Mesenteric fat pad (tissue), 1 donor: ENCODE measurements around the gene OTUD7B. TPM values are rescaled to one million over a fixed set of nuclear protein-coding genes. Genes with fewer than 3 reads are reported as not detected.

ENCODE experiments used
- DNase-seq: peaks from one replicate; pipeline ENCODE4 v3.0.0-alpha.2; 2020; ENCODE audit warnings: low spot score
- total RNA-seq: library from RNA; stranded (reverse); fragmentation: NEBNext Ultra II Directional; extraction: Animal tissue kit (Norgen Biotek cat#: 25700); gene quantifications from one replicate; pipeline ENCODE4 v1.2.1, GENCODE V29; 2021
- donor health status: DM: yes; HTN: yes; CAD: no.

Gene OTUD7B
- total RNA-seq, 1 donor from 2014 or later: 36.6 TPM

DNA sequence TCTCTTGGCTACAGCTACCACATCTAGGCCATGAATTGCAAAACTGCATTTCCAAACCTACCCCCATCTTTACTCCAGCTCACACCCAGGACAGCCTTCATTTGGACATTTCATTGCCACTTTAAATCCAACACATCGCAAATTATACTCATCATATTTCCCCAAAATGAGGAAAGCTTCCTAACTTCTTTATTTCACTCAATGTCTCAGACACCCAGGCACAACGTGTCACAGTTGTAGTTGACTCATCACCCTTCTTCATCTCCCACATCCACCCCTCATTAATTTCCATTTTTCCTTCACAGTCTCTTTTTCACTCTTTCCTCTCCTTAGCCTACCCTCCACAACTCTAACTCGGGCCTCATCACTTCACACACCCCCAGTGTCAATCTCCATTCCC, 6.7 kb downstream of the OTUD7B start:
- no peak for DNase-seq

- no peak for DNase-seq
Measured at GRCh38 chr1:150002217-150002616, 8.3 kb downstream of the OTUD7B start.

- no peak for DNase-seq
Measured at GRCh38 chr1:150001415-150001814, 9.1 kb downstream of the OTUD7B start.

DNA sequence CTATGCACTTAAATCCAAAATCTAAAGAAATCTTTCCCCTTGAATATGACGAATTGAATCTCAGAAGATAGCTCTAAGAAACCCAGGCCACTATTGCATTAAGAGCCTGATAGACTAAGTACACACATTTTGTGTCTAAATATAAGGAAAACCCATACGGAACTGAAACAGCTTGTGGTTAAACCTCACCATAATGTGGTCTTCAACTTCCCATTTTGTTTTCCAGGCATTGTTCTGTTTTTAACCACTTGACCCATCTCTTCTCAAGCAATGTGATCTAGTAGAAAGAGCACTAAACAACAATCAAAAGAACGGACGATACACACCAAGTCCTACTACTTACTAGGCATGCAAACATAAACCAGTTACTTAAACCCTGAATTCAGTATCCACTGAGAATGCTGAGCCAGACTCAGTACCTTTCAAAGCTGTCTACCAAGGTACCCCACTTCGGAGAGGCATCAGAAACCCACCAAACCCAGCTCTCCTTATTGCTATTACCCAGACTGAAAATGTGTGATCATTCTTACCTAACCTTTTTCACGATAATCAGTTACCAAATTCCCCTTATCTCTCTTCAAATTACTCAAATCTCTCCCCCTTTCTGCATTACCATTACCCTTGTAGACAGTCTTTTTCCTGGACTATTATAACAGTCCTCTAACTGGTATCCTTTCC, 12.8 kb downstream of the OTUD7B start:
- DNase-seq: no peak

GRCh38 chr1:149995927-149996326, 14.6 kb downstream of the OTUD7B start:
- no peak for DNase-seq

GRCh38 chr1:149993764-149994163, 16.8 kb downstream of the OTUD7B start:
- DNase-seq: no peak

DNA sequence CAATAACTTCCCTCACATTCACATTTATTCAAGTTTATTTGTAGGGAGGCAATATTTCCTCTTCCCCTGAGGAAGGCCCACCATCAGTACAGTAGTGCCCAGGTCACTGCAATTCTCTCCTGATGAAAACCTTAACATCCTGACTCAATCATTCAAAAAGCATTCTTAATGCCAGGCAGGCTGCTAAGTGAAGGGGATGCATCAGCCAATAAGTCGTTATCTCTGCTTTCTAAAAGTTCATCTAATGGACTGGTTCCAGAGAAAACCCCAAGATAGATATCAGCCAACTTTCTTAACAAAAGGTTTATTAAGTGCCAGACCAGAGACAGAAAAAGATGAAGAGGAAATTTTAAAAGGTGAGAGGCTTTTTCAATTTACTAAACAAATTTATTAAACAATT, 17.3 kb downstream of the OTUD7B start:
- no peak for DNase-seq

- no peak for DNase-seq
Measured at GRCh38 chr1:149987297-149987595, 23.3 kb downstream of the OTUD7B start.

- DNase-seq: no peak
Measured at GRCh38 chr1:149986486-149987296, 23.8 kb downstream of the OTUD7B start.

- DNase-seq: no peak
Measured at GRCh38 chr1:149979972-149980540, 30.5 kb downstream of the OTUD7B start.

DNA sequence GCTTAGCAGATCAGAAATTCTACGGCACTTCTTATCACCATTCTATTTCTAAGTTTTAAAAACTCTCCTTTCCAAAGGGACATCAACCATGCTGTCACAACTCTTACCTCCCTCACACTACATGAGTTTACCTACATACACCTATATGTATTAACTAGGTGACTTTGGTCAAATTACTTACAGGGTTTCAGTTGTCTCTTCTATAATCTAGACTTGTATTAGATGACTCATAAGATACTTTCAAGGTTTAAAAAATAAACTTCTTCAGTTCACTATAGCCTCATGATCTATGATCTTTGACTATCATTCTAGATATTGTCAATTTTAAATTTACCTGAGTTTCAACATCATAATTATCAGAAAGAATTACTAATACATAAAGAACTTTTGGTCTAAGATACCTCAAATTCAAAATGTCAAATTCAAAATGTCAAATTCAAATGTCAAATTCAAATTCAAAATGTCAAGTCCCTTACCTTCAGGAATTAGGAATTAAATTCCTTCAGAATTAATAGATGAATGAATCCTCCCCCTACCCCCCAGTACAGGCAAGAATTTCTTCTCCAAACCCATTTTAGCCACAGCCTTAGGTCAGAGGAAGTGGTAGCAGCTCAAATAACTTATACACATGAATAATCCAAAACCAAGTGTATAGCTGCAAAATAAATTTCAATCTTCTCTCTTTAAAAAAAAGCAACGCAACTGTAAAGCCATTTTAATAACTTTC, 31.1 kb downstream of the OTUD7B start:
- no peak for DNase-seq

DNA sequence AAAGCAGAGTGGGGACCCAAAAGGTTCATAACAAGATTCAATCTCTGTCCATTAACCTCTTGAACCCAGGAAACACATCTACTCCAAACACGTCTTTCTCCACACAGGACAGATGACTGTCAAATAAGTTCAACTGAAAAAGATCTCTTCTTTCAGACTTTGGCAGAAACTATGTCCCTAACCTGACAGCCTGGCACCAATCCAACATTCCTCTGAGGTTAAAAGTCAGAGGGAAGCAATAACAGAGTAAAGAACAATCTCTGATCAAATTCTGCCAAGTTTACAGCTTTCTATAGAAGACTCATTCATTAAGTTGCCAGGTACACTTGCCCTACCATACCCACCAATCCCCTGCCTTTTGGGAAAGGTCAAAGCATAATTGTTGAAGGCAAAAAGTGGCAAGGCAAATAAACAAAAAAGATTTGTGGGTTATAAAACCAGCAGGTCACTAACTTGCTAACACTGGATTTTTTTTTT, 31.9 kb downstream of the OTUD7B start:
- no peak for DNase-seq

GRCh38 chr1:149977345-149977744, 33.2 kb downstream of the OTUD7B start:
- DNase-seq: no peak

DNA sequence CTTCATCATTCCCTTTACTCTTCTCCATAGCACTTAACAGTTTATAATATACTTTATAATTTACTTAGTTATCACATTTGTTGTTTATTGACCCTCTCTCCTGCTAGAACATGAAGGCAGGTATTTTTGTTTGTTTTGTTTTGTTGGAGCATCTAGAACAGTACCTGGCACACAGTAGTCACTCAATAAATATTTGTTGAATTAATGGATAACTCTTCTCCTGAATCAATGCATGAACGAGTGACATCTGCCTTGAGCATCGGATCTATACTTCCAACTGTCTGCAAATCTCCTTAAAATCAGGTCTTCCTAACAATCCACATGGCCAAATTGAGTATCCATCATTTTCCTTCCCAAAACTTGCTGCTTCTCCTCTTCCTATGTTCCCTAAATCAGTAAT, 38.0 kb downstream of the OTUD7B start:
- DNase-seq: no peak

- no peak for DNase-seq
Measured at GRCh38 chr1:149967646-149968045, 42.9 kb downstream of the OTUD7B start.

- DNase-seq: no peak
Measured at GRCh38 chr1:149967041-149967440, 43.5 kb downstream of the OTUD7B start.

- no peak for DNase-seq
Measured at GRCh38 chr1:149966405-149966804, 44.1 kb downstream of the OTUD7B start.

DNA sequence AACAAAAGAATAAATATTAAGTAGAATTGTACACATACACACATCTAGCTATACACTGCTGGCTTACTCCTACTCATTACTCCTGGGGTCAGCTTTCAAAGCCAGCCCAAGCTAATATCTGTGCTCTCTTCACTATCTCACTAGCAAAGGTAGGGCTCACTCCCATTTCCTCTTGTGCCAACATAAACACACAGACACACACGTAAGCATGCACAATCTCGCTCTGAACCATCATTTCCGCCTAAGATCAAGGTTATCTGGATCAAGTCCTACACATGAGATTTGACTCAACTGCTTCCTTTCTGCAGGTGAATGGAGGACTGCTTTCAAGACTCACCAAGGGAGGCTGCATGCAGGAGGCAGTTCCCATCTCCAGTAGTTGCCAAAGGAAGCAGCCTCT, 45.1 kb downstream of the OTUD7B start:
- DNase-seq: no peak

DNA sequence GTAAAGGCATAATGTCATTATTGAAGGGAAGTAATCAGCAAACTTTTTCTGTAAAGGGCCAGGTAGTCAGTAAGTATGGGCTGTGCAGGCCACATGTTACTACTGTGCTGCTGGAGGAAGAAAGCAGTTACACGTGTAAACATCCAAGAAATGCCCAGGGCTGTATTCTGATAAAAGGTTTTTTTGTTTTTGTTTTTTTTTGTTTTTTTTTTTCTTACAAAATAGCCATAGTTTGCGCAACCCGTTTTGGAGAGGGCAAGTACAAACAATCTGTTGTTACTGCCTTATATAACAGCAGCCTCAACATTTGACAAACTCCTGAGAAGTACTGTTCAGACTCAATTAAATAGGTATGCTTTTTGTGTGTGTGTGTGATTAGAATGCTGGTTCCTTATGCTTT, 47.2 kb downstream of the OTUD7B start:
- no peak for DNase-seq

DNA sequence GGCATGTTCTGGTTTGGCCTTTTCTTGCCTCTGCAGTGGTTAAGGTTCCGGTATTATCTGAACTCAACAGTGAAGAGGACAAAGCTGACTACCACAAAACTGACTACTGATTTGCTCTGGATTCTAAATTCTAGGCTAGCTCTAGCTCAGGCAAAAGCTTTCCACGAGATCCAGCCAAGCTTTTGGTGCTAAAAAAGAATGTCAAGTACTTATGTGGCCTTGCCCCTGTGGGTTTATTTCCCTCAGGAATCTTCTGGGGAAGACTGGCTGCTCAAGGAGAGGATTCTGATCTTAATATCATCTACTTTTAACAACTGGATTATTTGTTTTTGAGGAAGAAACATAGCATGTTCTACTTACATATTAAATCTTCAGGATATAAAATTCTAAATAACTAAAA, 47.8 kb downstream of the OTUD7B start:
- DNase-seq: no peak

DNA sequence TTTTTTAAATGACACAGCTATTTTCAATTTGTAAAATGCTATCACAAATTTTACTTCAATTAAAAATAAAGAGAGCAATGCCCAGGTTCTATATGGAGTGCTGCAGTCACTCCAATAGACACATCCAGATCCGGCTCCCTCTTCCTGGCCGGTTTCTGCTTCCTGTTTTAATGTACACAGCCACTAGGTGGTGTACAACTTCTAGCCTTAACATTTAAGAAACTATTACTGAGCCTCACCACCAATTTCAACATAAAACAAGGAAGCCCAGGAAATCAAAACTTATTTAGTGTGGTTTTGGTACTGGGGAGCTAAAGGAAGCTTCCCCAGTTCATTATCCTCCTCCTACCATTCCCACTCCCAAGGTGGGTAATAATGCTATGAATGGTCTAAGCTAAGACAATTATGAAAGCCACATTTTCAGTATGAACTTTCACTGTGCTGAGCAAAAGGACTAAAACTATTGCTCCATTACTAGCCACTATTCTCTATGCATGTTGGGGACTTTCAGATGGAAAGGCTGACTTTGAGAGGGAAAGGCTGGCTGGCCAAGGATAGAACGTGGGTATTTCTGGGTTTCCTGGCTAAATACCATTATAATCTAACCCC, 48.4 kb downstream of the OTUD7B start:
- DNase-seq: no peak
